HCT116 (cell line): ENCODE measurements around the gene CAMTA2.

Experiments used
- CTCF ChIP-seq, 3 experiments: fragments of 200-600 bp in 1 of 3; sonication (generic) in 1 of 3; IDR thresholded peaks in 2 of 3; conservative IDR thresholded peaks in 1 of 3; 2 replicates each; pipeline ENCODE4 v1.5.1; 2012 to 2017; ENCODE audit warnings: low read depth in 2 of 3, low read length in 2 of 3, antibody characterized with exemption in 1 of 3, borderline replicate concordance in 1 of 3, control low read depth in 1 of 3, mild to moderate bottlenecking in 1 of 3, mixed read lengths in 1 of 3, mixed run types in 1 of 3, moderate library complexity in 1 of 3; ENCODE audit not compliant: insufficient read depth in 1 of 3
- ELF1 ChIP-seq: IDR thresholded peaks from 2 replicates; pipeline ENCODE4 v1.6.1; 2012; ENCODE audit warnings: low read depth, borderline replicate concordance
- JUND ChIP-seq: IDR thresholded peaks from 2 replicates; pipeline ENCODE4 v1.6.1; 2012
- SIN3A ChIP-seq: IDR thresholded peaks from 2 replicates; pipeline ENCODE4 v1.6.1; 2012; ENCODE audit warnings: low read depth
- YY1 ChIP-seq: IDR thresholded peaks from 2 replicates; pipeline ENCODE4 v1.6.1; 2011; ENCODE audit warnings: low read length, low read depth, moderate library complexity, mild to moderate bottlenecking; ENCODE audit not compliant: insufficient replicate concordance; ENCODE audit errors: extremely low read depth
- ZNF274 ChIP-seq: fragments of 200-500 bp; sonication (Bioruptor generic); IDR thresholded peaks from 2 replicates; pipeline ENCODE4 v1.6.1; 2014; ENCODE audit warnings: mild to moderate bottlenecking, low read depth, low read length, inconsistent platforms

- no peak for TF ChIP-seq CTCF (IDR thresholded peaks at IDR 0.05 in 2 of 3, conservative IDR thresholded peaks at IDR 0.05 in 1 of 3; ENCODE audit: borderline replicate concordance in 1 of 3, insufficient read depth in 1 of 3, low read depth in 2 of 3, low read length in 2 of 3)
- no peak for TF ChIP-seq JUND
- TF ChIP-seq SIN3A, result no peak
- TF ChIP-seq YY1, result no peak
- TF ChIP-seq ZNF274, result no peak
- TF ChIP-seq ELF1, result no peak
Observed at GRCh38 chr17:5027916-5028315, 40.4 kb upstream of the CAMTA2 start.
